Hematopoietic multipotent progenitor cell treated with erythropoietin and hydrocortisone succinate and interleukin-3 and kit ligand, for 4 days (in vitro differentiated cells): ENCODE measurements around the gene INTS1.
"Not testable (repeated sequence)": the region's sequence is repeated elsewhere in the genome, so short reads cannot be mapped to it uniquely, and the experiment has no call there.

ENCODE experiments used
- DNase-seq: peaks from one replicate; pipeline ENCODE4 v3.0.0-alpha.2; 2015

INTS1 gene

DNA sequence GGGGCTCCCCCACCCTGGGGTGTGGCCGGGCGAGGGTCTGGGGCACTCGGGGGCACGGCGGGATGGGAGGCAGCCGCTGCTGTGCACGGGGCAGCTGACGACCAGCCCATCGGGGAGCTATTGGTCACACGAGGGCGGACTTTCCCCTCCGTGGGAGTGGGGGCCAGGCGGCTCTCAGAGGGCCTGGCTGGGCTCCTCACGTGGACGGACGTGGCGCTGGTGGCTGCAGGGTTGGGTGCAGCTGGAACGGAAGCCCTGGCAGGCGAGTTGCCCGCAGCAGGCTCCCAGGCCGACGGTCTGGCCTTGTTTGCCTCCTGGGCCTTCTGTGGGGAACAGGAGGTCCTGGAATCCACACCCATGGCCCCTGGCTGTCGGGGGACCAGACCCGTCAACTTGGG, 59.3 kb downstream of the INTS1 start:
- DNase-seq: no peak

- DNase-seq: no peak
These were observed 59.8 kb downstream of the INTS1 start for GRCh38 chr7:1444214-1444924.

DNA sequence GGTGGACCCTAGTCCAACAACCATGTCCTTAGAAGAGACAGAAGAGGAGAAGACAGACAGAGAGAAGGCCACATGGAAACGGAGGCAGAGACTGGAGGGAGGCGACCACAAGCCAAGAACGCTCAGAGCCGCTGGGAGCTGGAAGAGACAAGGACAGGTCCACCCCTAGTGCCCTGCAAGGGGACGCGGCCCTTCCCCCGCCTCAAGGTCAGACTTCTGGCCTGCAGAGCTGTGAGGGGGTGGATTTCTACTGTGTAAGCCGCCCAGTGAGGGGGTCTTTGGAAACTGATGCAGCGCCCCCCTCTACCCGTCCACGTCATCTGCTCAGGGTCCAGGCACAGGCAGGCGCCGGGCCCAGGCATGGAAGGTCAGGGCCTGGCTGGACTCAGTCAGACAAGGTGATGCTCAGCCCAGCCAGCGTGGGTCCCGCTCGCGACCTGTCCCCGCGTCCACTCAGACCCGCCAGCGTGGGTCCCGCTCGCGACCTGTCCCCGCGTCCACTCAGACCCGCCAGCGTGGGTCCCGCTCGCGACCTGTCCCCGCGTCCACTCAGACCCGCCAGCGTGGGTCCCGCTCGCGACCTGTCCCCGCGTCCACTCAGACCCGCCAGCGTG, 60.5 kb downstream of the INTS1 start:
- DNase-seq: not testable (repeated sequence)

DNA sequence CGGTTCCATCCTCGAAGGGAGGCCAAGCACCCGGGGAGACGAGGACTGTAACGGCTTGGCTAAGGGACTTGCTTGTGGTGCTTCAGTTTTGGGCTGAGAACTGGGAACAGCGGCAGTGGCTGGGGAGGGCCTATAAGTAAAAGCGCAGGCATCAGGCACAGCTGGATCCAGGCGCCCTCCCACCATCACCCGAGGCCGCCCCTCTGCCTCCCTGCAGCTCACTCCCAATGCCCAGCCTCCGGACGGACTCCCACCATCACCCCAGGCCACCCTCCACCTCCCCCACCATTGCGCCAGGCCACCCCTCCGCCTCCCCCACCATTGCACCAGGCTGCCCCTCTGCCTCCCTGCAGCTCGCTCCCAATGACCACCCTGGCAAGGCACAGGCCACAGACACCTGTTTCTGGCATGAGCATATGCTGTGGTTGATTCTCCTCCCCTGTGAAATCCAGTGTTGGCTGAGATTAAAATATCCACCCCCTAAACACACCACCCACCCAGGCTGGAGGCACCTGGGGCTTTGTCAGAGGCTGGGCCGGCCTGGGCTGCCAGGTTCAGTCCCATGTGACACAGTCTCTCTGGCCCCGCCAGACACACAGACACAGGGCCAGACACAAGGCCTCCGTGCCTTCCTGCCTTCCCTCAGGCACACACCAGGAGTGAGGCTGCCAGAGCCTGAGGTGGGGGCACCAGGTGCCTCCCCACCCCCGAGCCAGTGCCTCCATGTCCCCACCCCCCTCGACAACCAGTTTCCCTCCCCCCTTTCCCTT, 61.6 kb downstream of the INTS1 start:
- DNase-seq: no peak

DNA sequence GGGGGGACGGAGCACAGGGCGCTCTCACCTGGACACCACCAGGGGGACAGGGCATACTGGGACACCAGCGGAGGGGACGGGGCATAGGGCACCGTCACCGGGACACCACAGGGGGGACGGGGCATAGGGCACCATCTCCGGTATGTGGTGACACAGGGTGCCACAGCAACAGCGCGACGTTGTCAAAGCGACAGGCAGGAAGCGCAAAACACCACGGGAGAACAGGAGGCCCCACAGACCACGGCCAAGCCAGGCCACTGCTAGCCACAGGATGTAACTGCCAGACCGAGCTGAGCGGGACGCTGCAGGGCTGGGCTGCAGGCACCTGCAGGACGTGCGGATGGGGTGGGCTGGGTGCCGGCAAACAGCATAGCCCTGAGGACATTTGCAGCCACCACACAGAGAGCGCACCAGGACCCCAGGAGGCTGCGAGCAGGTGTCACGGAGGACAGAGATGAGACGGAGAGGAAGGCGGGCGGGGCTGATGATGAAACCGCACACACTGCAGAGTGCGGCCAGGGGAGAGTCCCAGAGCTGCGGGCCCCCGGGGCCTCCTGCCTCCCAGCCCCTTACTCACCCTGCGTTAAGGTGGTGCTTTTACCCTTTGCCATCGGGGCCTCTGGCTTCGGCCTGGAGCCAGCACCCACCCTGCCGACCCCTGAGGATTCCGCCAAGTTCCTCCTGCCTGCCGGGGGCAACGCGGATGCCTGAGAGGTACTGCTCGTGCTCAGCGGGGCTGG, 62.4 kb downstream of the INTS1 start:
- DNase-seq: no peak

GRCh38 chr7:1440620-1441019, 63.6 kb downstream of the INTS1 start:
- DNase-seq: no peak

DNA sequence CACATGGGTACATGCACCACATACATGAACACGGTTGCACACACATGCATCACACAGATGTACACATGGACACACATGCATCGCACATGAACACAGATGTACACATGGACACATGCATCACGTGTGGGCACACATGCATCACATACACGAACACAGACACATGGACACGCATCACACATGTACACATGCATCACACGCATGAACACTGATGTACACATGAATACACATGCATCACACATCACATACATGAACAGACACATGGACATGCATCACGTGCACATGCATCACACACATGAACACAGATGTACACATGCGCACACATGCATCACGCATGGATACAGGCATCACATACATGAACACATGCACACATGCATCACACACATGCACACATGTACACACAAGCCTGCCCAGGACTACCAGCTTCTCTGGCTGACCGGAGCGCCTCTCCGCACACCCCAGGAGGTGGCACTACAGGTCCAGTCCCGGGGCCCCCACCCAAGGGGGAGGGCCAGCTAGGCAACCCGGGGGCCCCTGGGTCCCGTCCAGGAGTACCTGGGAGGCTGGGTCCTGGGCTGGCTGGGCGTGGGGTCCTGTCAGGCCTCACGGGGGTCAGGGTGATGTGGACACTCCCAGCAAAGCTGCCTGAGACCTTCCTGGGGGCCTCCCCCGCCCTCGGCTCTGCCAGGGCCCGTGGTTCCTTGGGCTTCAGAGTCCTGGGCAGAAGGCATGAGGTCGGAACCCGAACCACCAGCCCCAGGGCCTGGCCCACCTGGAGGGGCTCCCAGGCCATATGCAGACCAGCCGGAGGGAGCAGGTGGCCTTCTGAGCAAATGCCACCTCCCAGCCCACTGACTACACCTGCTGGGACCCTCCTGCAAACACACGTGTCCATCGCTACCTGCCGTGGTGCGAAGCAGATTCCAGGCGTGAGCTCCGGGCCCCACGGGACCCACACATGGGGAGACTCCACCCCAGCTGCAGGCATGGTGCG, 64.5 kb downstream of the INTS1 start:
- no peak for DNase-seq

- no peak for DNase-seq
These were observed 65.4 kb downstream of the INTS1 start for GRCh38 chr7:1438821-1439220.

- no peak for DNase-seq
These were observed 66.0 kb downstream of the INTS1 start for GRCh38 chr7:1438208-1438607.

DNA sequence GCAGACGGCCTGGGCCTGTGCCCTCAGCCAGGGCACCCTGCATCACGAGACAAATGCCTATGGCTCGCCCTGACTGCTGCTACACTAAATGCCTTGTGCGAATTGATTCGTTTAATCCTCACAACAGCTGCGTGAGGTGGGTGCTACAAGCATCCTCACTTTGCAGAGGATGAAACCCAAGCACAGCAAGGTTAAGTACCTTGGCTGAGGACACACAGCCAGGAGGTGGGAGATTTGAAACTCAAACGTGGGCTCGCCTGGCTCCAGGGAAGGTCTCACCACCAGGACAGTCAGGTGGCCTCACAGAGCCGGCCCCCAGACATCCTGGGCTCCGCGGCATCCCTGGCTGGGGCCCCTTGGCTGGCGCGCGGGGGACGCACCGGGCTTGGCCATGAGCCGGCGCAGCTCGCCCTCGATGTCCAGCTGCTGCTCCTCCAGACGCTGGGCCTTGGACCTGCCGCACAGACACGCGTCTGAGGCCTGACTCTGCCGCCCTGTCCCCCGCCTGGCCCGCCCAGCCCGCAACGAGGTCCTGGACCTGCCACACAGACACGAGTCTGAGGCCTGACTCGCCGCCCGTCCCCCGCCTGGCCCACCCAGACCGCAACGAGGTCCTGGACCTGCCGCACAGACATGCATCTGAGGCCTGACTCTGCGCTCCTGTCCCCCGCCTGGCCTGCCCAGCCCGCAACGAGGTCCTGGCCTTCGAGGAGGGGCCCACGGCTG, 66.9 kb downstream of the INTS1 start:
- no peak for DNase-seq

DNA sequence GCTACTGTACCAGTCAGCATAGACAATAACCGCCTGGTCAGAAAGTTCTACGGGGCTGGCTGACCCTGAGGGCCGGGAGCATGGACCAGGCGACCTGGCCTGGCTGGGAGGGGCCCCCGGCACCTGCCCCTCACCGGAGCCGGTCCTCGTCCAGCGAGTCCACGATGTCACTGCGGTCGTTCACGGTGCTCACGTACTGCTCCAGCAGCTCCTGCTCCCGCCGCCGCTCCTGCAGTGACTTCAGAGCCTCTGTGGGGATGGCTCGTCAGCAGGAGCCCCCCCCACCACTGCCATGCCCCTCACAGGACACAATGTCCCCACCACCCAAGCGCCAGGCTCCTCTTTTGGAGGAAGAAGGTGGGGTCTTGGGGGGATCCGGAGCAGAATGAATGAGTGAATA, 67.6 kb downstream of the INTS1 start:
- no peak for DNase-seq

GRCh38 chr7:1434891-1435670, 69.1 kb downstream of the INTS1 start:
- DNase-seq: no peak

GRCh38 chr7:1434165-1434718, 69.9 kb downstream of the INTS1 start:
- DNase-seq: no peak

DNA sequence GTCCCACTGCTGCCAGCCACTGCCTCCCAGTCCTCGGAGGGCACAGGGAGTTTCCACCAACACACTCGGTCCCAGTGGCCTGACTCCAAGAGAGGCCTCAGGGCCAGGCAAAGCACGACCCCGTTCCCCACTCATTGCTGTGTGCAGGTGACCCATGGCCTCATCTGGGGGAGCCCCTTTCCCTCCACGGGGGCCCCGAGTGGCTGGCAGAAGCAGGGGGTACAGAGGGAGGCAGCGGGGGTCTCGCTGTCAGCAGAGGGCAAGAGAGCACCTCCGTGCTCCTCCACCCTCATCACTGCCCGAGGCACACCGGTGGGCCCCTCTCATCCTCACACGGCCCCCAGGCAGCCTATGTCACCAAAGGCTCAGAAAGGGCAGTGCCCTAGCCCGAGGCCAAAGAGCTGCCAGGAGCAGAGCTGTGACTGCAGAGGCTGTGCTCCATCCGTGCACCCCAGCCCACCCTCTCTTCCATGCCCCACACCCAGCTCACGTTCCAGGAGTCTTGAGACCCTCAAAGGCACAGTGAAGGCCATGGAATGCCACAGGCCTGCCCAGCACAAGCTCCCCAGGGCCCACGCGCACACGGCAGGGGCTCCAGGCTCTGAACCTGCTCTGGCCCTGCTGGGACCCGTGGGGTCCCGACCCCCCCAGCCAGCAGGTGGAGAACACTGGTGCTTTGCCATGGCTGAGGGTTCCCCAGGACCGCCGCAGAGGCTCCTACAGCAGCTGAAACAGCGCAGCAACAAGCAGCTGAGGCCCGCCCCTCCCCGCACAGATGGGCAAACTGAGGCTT, 70.9 kb downstream of the INTS1 start:
- DNase-seq: no peak

DNA sequence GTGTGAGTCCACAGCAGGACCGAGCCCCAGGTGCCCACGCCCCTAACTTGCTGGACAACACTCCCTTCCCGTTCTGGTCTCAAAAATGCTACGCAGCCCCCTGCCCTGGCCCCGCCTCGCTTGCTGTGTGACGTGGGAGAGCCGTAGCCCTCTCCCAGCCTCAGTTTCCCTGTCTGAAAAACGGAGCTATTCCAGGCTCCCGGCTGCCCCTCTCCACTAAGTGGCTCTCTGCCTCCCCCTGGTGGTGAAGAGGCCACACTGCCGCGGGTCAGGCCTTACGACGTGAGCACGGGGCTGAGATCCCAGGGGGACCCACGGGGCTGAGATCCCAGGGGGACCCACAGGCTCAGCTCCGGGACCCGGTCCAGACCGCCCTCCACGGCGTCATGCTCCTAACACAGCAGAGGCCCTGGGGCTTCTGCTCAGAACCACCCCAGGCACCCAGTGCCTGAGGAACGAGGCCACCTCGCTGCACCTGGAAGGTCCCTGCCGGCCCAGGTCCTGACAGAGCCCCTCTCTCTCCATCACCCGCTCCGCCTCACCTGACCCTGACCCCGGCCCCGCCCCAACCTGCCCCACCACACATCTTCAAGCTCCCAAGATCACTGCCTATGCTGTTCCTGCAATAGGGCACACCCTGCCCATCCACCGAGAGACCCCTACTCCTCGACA, 71.6 kb downstream of the INTS1 start:
- DNase-seq: peak; percentile 82

GRCh38 chr7:1431634-1432380, 72.4 kb downstream of the INTS1 start:
- no peak for DNase-seq

- no peak for DNase-seq
These were observed 73.0 kb downstream of the INTS1 start for GRCh38 chr7:1431226-1431625.
